Measurements from ENCODE around the gene ZBTB16.

The ZBTB16 gene

DNA sequence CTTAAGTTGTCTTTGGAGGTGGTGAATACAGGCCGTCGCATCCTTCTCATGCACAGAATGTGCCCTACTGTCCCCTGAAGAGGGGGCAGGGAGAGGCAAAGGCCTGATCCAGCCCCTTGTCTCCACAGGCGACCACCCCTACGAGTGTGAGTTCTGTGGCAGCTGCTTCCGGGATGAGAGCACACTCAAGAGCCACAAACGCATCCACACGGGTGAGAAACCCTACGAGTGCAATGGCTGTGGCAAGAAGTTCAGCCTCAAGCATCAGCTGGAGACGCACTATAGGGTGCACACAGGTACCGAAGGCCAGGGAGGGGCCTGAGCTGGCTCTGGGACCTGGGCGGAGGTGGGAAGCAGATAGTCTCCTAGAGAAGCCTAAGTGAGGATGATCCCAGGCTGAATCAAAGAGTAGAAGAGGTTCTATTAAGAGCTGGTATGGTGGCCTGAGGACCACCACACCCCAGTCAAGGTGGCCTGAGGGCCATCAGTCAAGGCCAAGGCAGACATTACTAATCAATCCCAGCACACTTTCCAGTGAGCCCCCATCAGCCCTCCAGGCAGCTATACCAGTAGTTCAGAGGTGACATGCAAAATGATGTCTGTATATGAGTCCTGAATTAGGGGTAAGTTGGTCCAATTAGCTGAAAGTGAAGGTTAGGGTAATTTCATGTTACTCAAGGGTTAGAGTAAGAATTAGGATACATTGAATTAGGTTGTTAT is 187.7 kb downstream of the ZBTB16 start:
- TF ChIP-seq, protein P1, sequence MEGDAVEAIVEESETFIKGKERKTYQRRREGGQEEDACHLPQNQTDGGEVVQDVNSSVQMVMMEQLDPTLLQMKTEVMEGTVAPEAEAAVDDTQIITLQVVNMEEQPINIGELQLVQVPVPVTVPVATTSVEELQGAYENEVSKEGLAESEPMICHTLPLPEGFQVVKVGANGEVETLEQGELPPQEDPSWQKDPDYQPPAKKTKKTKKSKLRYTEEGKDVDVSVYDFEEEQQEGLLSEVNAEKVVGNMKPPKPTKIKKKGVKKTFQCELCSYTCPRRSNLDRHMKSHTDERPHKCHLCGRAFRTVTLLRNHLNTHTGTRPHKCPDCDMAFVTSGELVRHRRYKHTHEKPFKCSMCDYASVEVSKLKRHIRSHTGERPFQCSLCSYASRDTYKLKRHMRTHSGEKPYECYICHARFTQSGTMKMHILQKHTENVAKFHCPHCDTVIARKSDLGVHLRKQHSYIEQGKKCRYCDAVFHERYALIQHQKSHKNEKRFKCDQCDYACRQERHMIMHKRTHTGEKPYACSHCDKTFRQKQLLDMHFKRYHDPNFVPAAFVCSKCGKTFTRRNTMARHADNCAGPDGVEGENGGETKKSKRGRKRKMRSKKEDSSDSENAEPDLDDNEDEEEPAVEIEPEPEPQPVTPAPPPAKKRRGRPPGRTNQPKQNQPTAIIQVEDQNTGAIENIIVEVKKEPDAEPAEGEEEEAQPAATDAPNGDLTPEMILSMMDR (conservative IDR thresholded peaks at IDR 0.05; ENCODE audit: low read depth, low read length): no peak
- no peak for DNase-seq (ENCODE audit: low read depth)
- H3K4me3 ChIP-seq (ENCODE audit: low read depth, low read length): no peak overlapping the region

DNA sequence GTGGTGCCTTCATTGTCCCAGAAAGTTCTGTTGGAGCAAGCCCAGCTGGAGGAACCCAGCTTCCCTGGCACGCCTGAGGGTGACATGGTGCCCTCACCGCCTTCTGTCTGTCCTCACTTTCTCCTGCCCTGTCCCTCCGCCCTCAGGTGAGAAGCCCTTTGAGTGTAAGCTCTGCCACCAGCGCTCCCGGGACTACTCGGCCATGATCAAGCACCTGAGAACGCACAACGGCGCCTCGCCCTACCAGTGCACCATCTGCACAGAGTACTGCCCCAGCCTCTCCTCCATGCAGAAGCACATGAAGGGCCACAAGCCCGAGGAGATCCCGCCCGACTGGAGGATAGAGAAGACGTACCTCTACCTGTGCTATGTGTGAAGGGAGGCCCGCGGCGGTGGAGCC is 190.7 kb downstream of the ZBTB16 start:
- TF ChIP-seq, protein P1 (conservative IDR thresholded peaks at IDR 0.05; ENCODE audit: low read depth, low read length): no peak
- DNase-seq (ENCODE audit: low read depth): no peak
- H3K4me3 ChIP-seq (ENCODE audit: low read depth, low read length): no peak overlapping the region

DNA sequence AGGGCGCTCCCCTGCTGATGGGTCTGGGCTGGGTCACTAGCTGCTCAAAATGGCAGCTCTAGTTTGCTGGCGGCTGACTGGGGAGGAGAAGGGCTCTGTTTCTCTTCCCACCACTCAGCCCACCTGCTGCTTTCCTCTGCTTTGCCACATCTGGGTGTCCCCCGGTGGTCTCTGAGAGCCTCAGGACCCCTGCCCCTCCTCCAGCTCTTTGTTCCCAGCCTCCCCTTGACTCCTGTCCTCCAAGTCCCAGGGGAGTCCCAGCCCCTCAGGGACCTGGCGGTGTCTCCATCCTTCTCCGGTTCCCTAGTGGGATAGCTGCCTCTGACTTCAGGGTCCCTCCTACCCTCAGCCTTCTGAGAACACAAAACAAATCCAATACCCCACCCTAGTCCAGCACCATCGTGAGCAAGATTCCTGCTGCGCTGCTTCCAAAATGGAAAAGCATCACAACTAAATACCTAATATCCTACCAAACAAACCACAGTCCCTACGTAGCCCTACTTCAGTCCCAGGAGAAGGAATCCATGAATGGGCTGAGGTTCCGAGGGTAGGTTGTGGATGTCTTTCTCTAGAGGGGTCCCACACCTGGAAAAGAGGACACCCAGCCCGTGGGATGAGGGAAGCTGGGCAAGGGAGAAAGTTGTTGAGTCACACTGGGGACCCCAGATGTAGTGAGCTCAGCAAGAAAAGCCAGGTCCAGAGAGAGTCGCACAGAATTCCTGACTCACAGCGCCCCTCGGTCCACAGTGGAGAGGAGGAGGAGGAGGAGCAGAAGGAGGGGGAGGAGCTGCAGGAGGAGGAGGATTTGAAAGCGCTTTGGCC is 191.7 kb downstream of the ZBTB16 start:
- TF ChIP-seq, protein P1 (conservative IDR thresholded peaks at IDR 0.05; ENCODE audit: low read depth, low read length): peak; percentile 27
- peak; percentile 57 for DNase-seq (ENCODE audit: low read depth)
- H3K4me3 ChIP-seq (ENCODE audit: low read depth, low read length): no peak overlapping the region

DNA sequence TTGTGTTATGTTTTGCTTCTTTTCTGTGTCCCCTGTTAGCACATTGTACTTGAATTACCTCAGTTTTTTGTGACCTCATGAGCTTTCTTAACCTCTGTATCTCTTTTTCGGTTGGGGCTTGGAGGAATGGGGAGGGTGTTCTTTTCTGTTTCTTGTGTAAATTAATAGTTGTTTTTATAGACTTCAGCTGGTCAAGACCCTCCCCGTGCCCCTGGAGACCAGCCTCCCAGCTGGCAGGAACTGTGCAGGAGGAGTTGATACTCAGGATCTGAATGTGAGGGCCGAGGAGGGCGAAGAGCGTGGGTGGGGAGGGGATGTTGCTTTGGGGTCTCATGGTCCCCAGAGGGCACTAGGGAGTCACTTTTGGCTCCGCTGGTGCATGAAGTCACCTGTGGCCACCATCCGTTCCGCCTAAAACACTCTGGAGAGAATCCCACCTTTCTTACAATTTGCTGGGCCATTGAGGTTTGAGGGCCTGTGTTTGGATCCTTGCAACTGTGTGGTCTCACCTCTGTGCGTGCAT is 192.4 kb downstream of the ZBTB16 start:
- DNase-seq (ENCODE audit: low read depth): no peak
- TF ChIP-seq, protein P1 (conservative IDR thresholded peaks at IDR 0.05; ENCODE audit: low read depth, low read length): peak; percentile 5
- H3K4me3 ChIP-seq (ENCODE audit: low read depth, low read length): no peak overlapping the region

DNA sequence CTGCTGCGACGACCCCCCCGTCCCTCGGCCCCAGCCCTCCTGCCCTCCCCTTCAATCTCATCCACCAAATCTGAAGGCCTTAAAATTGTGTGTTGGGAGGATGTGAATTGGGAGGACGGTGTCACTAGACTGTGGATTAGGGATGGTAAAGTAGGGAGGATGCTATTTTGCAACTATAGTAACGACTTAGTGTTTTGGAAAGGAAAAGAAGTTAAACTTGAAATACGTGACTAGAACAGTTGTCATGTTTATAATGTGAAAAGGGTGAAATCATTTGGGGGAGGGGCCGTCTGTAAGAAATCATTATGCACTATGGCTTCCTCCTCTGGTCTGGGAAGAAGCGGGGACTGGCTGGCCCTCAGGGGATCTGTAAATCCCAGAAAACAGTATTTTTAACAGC is 193.3 kb downstream of the ZBTB16 start:
- TF ChIP-seq, protein P1 (conservative IDR thresholded peaks at IDR 0.05; ENCODE audit: low read depth, low read length): no peak
- H3K4me3 ChIP-seq (ENCODE audit: low read depth, low read length): no peak overlapping the region
- DNase-seq (ENCODE audit: low read depth): no peak

DNA sequence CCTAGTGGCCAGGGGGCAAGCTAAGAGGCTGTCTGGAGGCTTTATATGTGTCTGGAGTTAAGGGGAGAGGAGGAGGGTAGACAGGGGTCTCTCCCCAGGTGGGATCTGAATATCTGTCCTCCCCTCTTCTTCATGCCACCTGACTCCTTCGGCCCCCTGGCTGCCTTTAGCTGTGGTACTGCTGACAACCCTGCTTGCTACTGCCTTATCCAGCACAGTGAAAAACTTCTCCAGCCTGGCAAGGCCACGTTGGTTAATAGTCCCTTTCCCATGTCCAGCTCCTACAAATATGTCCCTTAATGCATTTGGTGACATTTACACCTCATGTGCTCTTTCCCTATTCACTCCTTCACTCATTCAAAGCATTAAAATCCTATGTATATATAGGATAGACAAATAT is 194.3 kb downstream of the ZBTB16 start:
- TF ChIP-seq, protein P1 (conservative IDR thresholded peaks at IDR 0.05; ENCODE audit: low read depth, low read length): peak; percentile 17
- no peak overlapping the region for H3K4me3 ChIP-seq (ENCODE audit: low read depth, low read length)
- DNase-seq (ENCODE audit: low read depth): no peak
